Lung (tissue), 12 donors: ENCODE data around the gene LPIN1. TPM values are rescaled to one million over a fixed set of nuclear protein-coding genes. Genes with fewer than 3 reads are reported as not detected.
A peak's percentile ranks its signal among the peaks of the same experiment; 100 is the strongest.

Experiments
- ATAC-seq: fragments of 200-7000 bp; cut with Tn5 transposase; one replicate; pipeline ENCODE4 v1.9.1; 2020; ENCODE audit warnings: moderate number of reproducible peaks; ENCODE audit not compliant: insufficient read depth, low FRiP score
- DNase-seq, 3 donors: peaks; one replicate each; pipeline ENCODE4 v3.0.0-alpha.2; 2013 to 2017
- H3K27ac ChIP-seq, 2 donors: one replicate each; pipeline ENCODE4 v1.5.1; 2013; ENCODE audit warnings: mild to moderate bottlenecking in 2 of 2, moderate library complexity in 2 of 2, control low read depth in 1 of 2, inconsistent platforms in 1 of 2, low read depth in 1 of 2, low read length in 1 of 2
- H3K27me3 ChIP-seq, 3 donors: one replicate each; pipeline ENCODE4 v1.5.1; 2013; ENCODE audit warnings: low read length in 2 of 3; ENCODE audit not compliant: control insufficient read depth in 3 of 3, insufficient read depth in 3 of 3
- H3K36me3 ChIP-seq, 4 donors: one replicate each; pipeline ENCODE4 v1.5.1; 2013; ENCODE audit warnings: low read length in 4 of 4, mild to moderate bottlenecking in 1 of 4, moderate library complexity in 1 of 4; ENCODE audit not compliant: control insufficient read depth in 4 of 4, insufficient read depth in 4 of 4
- H3K4me1 ChIP-seq, 5 donors: one replicate each; pipeline ENCODE4 v1.5.1; 2013; ENCODE audit warnings: low read length in 5 of 5, mild to moderate bottlenecking in 2 of 5, moderate library complexity in 1 of 5; ENCODE audit not compliant: control insufficient read depth in 5 of 5, insufficient read depth in 5 of 5
- H3K4me3 ChIP-seq: one replicate; pipeline ENCODE4 v1.5.1; 2013; ENCODE audit warnings: mild to moderate bottlenecking, control low read depth, moderate library complexity
- H3K9ac ChIP-seq, 2 donors: one replicate each; pipeline ENCODE4 v1.5.1; 2013; ENCODE audit warnings: low read length in 2 of 2, control low read depth in 1 of 2; ENCODE audit not compliant: insufficient read depth in 1 of 2
- H3K9me3 ChIP-seq, 4 donors: one replicate each; pipeline ENCODE4 v1.5.1; 2013; ENCODE audit warnings: low read length in 3 of 4, mild to moderate bottlenecking in 1 of 4, moderate library complexity in 1 of 4; ENCODE audit not compliant: control insufficient read depth in 4 of 4, insufficient read depth in 3 of 4
- WGBS, 2 donors: extraction: QIAGEN DNeasy Blood & Tissue Kit; methylation state at CpG; one replicate each; pipeline ENCODE4 v1.1.7; 2013; 5-methylcytosine and 5-hydroxymethylcytosine counted together
- polyA plus RNA-seq, 2 donors: library from polyadenylated mRNA; stranded (reverse); fragments of 200-250 nt; gene quantifications; one replicate each; pipeline ENCODE4 v1.2.1, GENCODE V29; 2013
- total RNA-seq, 2 donors: library from RNA; depleted of rRNA in 1 of 2; stranded (reverse); fragments of >200 nt in 1 of 2; gene quantifications; one replicate each; pipeline ENCODE4 v1.2.1, GENCODE V29; 2014 to 2021
- TF ChIP-seq, protein P1 (sequence below): IDR thresholded peaks from 2 replicates; pipeline ENCODE4 v1.5.1; 2012; ENCODE audit warnings: mild to moderate bottlenecking; ENCODE audit errors: control extremely low read depth, extremely low read depth
- donor health status: control.
- donor health status: control.
- donor health status: Bipolar disorder and iron deficiency.
- donor health status: healthy.
- donor health status: DM: yes; HTN: yes; CAD: no.

Gene LPIN1
- total and polyA plus RNA-seq, 4 donors: 14.7 to 43.4 (median 26.0) TPM

DNA sequence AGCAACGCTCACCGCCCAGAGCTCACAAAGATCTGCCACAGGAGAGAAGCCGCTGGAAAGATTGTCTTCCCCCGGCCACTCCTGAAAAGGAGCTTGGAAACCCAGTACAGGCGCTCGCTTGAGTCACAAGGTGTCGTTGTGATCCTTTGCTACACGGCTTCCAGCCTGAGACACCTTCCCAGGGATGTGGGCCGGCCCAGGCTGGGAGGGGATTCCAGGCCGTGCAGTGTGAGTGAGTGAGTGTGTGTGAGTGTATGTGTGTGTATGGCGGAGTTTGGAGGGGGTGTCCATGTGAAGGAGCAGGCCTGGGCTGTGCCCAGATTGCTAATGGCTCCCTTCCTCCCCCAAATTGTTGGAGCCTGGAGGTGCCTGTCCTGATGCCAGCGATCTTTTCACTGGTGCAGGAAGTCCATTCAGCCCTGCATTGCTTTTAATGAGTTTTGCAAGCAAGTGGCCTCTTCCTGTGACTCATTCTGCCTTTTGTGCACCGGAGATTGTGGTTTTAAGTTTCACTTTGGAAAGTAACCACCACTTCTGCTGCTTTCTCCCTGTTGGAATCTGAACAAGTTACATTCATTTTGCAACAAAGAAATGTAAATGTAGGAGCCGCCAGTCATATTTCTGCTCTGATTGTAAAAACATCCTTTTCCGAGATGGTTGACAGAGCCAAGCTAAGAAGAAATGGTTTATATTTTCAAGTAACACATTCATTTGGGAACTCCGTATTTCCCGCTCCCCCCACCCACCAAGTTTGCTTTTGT, 83.7 kb downstream of the LPIN1 start:
- H3K4me1 ChIP-seq: peaks cover 0 to 31% (median 6%) of the 10 kb centered on the region in 5 donors
- peaks cover 0 to 7% (median 2%) of the 10 kb centered on the region in 4 donors for H3K9me3 ChIP-seq
- peak overlapping the region in 1 of 2 donors; percentile 53 for H3K9ac ChIP-seq
- peaks cover 0 to 5% (median 3%) of the 10 kb centered on the region in 4 donors for H3K36me3 ChIP-seq
- H3K27ac ChIP-seq: peak overlapping the region; percentile 56 to 86
- no peak overlapping the region for H3K4me3 ChIP-seq
- ATAC-seq (peak; percentile 90), DNase-seq (peak; percentile 85 to 93 (median 90))
- no peaks in the 10 kb centered on the region for H3K27me3 ChIP-seq
- WGBS, 2 donors: 2 to 3% methylated on average over 17 of the region's 17 CpGs
- TF ChIP-seq, protein P1, sequence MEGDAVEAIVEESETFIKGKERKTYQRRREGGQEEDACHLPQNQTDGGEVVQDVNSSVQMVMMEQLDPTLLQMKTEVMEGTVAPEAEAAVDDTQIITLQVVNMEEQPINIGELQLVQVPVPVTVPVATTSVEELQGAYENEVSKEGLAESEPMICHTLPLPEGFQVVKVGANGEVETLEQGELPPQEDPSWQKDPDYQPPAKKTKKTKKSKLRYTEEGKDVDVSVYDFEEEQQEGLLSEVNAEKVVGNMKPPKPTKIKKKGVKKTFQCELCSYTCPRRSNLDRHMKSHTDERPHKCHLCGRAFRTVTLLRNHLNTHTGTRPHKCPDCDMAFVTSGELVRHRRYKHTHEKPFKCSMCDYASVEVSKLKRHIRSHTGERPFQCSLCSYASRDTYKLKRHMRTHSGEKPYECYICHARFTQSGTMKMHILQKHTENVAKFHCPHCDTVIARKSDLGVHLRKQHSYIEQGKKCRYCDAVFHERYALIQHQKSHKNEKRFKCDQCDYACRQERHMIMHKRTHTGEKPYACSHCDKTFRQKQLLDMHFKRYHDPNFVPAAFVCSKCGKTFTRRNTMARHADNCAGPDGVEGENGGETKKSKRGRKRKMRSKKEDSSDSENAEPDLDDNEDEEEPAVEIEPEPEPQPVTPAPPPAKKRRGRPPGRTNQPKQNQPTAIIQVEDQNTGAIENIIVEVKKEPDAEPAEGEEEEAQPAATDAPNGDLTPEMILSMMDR: no peak

DNA sequence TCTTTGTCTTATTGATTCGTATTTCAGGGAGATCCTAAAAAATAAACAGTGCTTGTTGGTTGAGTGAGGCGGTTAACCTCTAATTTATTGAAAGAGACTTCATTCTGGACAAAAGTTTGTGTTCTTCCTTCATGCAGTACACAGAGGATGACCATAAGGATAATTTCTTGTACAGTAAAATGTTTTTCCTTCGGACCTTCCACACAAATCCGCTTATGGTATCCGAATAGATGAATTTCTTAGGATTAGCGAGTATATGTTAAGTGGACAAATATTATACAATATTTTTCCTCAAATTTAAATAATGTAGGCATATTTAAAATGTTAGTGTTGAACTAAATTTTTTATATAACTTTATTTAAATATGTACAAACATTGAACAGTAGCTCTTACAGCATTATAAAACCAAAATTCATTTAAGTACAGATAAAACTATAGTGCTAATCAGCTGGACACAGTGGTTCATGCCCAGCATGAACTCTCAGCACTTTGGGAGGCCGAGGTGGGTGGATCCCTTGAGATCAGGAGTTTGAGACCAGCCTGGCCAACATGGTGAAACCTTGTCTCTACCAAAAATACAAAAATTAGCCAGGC, 84.4 kb downstream of the LPIN1 start:
- Histone ChIP-seq H3K27me3 (no peaks in the 10 kb centered on the region), H3K36me3 (peaks cover 0 to 5% (median 2%) of the 10 kb centered on the region in 4 donors), H3K9me3 (peaks cover 0 to 7% (median 2%) of the 10 kb centered on the region in 4 donors), H3K4me3 (no peak overlapping the region), H3K4me1 (peaks cover 0 to 28% (median 6%) of the 10 kb centered on the region in 5 donors), H3K9ac (peak overlapping the region in 1 of 2 donors; percentile 53), H3K27ac (peak overlapping the region in 1 of 2 donors; percentile 26)
- 54 to 56% methylated on average over 7 of the region's 7 CpGs for WGBS, 2 donors
- ATAC-seq: no peak
- TF ChIP-seq, protein P1: no peak
- DNase-seq: no peak

DNA sequence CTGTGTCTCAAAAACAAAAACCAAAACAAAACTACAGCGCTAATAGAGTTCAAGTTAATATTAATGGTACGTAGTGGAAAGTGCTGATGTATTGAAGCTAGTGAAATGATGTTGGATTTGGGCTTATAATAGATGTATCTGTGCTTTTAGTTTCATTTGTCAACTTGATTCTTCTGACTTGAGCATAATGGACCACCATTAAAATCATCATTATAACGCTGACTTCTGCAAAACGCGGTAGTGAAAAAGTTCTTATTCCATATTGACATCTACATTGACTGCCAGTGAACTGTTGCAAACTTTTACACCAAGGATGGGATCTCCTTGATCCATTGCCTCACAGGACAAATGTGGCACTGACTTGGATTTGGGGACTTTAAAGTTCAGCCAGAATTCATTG, 85.0 kb downstream of the LPIN1 start:
- ATAC-seq (no peak), DNase-seq (peak in 1 of 3 donors; percentile 27)
- 90 to 92% methylated on average over 5 of the region's 5 CpGs for WGBS, 2 donors
- H3K4me1 ChIP-seq: peaks cover 0 to 28% (median 6%) of the 10 kb centered on the region in 5 donors
- H3K27ac ChIP-seq: no peak overlapping the region
- no peak overlapping the region for H3K4me3 ChIP-seq
- H3K36me3 ChIP-seq: peaks cover 0 to 5% (median 2%) of the 10 kb centered on the region in 4 donors
- peaks cover 0 to 7% (median 2%) of the 10 kb centered on the region in 4 donors for H3K9me3 ChIP-seq
- TF ChIP-seq, protein P1: no peak
- no peaks in the 10 kb centered on the region for H3K27me3 ChIP-seq
- H3K9ac ChIP-seq: no peak overlapping the region
